HG02588 (cell line): ENCODE data around the gene GRIN2D.
"Not testable (repeated sequence)": the region's sequence is repeated elsewhere in the genome, so short reads cannot be mapped to it uniquely, and the experiment has no call there.

Experiments
- ATAC-seq: cut with Tn5 transposase; IDR thresholded peaks from one replicate; pipeline ENCODE4 v1.9.1; 2021; ENCODE audit warnings: mild to moderate bottlenecking, moderate library complexity; ENCODE audit not compliant: unreplicated experiment

The GRIN2D gene

DNA sequence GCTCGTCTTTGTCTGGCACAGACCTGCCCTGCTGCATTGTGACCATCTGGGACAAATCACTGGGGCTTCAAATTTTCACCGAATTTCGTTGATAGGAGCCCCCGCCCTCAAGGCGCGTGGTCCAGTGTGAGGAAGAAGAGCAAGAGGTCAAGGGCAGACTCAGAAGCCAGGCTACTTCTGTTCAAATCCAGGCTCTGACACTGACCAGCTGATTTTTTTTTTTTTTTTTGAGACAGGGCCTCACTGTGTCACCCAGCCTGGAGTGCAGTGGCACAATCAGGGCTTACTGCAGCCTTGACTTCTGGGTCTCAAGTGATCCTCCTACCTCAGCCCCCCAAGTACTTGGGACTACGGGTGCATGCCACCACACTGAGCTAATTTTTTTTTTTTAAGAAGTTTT lies 22.1 kb upstream of the GRIN2D start:
- no peak for ATAC-seq

DNA sequence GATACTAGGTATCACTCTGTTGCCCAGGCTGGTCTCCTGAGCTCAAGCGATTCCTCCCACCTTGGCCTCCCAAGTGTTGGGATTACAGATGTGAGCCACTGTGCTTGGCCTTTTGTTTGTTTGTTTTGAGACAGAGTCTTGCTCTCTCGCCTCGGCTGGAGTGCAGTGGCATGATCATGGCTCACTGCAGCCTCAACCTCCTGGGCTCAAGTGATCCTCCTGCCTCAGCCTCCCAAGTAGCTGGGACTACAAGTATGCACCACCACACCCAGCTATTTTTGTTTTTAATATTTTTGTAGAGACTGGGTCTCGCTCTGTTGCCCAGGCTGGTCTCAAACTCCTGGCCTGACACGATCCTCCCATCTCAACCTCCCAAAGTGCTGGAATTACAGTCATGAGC lies 21.7 kb upstream of the GRIN2D start:
- not testable (repeated sequence) for ATAC-seq

DNA sequence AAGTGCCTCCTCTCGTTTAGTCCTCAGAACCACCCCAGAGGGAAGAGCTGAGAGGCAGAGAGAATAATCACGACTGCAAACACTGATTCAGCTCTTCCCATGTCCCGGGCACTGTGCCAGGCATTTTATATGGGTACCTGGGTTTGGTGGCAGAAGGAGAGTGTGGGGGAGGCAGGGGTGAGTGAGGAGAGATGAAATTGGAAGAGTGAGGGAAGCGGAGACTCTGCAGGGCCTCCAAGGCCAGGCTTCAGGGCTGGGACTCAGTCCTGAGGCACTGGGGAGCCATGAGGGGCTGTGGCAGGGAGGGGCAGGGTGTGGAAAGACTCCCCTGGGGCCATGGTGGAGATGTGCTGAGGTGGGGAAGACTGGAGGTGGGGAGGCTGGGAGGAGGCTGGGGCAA lies 20.6 kb upstream of the GRIN2D start:
- ATAC-seq, result no peak

DNA sequence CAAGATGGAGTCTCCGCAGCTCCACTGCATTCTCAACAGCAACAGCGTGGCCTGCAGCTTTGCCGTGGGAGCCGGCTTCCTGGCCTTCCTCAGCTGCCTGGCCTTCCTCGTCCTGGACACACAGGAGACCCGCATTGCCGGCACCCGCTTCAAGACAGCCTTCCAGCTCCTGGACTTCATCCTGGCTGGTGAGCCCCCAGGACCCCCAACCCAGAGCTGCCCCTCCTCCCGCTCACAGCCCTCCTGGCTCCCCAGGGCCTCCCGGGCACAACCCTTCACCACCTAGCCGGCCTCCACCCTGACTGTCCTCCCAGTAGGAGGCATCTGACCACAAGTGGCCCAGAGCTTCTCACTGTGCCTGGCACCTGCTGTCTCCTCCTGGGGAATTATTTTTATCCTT lies 19.9 kb upstream of the GRIN2D start:
- ATAC-seq, result no peak

DNA sequence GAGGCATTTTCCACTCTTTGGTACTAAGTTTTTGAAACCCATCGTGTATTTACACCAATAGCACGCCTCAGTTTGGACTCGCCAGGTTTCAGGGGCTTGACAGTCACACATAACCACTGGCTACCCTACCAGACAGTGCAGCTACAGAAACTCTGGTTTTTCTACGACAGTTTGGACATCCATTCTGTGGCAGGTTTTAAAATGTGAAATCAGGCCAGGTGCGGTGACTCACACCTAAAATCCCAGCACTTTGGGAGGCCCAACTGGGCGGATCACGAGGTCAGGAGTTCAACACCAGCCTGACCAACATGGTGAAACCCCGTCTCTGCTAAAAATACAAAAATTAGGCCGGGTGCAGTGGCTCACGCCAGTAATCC lies 15.3 kb upstream of the GRIN2D start:
- ATAC-seq, result no peak

DNA sequence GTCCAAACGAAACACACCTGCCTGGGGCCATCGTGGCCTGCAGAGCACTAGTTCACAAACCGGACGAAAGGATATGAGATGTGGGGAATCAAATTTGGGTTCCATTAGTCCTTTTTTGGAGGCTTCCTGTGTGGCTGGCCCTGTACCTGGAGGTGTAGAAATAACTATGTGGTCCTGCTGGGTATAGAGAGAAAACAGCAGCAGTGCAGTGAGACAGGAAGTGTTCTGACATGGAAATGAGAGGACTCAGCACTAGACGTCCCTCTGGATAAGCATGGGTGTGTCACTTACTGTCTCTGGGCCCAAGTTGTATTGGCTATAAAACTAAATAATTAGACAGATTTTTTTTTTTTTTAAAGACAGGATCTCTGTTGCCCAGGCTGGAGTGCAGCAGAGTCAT lies 14.4 kb upstream of the GRIN2D start:
- no peak for ATAC-seq

DNA sequence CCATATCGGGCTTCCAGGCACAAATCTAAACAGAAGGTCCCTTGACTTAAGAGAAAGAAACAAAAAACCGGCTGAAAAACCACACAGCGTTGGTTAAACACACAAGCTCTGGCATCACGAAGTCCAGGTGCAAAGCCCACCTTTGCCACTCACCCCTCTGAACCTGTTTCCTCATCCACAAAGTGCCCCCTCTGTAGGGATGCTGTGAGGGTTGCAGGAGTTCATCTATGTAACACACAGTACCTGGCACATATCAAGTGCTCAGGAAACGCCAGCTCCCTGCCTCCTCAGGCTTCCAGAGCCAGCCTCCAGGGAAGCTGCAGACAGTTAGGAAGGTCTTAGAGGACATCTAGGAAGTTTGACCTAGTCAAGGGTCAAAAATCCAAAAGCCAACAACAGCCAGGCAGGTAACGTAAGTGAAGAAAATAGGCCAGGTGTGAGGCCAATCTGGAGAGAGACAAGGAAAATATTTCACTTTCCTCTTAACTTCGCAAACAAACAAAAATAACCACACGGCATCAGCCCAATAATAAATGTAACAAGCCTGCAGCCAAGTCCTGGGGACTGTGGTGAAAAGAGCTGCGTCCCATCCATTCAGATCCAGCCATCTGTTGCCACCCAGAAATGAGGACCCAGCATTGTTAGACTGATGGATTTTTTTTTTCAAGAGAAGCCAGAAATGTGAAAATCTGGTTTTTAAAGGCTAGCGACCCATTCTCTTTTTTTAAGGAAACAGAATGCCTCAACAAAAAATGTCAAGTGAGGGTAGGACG lies 12.1 kb upstream of the GRIN2D start:
- no peak for ATAC-seq

DNA sequence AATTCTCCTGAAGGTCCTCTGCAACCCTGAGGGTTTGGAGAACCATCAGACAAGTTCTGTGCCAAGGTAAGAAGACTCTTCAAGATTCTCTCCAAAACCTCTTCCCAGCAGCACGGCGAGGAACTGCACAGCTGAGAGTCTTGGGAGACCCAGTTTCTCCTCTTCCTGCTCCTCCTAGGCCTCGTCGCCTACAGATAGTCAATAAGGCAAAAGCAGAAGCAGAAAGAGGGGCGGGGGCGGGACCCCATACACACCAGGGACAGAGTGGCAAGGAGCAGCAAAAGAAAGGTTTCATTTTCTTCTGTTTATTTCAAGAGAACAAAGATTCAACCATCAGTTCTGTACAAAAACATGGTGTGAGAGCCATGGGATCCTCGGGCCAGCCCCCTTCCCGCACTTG lies 11.2 kb upstream of the GRIN2D start:
- ATAC-seq, result no peak

DNA sequence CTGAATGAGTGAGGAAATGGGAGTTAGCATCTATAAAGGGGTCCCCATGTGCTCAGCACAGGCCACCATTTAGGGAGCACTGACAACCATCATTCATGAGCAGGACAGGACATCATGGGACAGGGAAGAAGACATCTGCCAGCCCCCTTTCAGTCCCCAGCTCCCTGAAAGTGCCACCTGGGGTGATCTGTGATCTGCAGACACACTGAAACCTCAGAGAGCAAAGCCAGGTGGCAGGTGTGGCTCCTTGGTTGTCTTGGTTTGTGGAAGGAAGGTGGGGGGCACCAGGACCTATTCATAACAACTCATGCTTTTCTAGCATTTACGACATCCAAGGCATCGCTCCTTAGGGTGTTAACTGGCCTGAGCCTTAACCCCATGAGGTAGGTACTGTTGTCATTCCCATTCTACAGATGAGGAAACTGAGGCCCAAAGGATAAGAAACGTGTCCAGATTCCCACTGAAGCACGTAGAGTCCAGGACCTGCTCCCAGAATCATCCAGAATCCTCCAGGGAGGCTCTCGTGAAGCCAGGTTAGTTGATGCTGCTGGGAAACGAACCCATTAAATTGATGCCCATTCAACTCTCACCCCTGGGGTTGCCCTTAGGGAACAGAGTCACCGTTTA lies 7.9 kb upstream of the GRIN2D start:
- no peak for ATAC-seq

DNA sequence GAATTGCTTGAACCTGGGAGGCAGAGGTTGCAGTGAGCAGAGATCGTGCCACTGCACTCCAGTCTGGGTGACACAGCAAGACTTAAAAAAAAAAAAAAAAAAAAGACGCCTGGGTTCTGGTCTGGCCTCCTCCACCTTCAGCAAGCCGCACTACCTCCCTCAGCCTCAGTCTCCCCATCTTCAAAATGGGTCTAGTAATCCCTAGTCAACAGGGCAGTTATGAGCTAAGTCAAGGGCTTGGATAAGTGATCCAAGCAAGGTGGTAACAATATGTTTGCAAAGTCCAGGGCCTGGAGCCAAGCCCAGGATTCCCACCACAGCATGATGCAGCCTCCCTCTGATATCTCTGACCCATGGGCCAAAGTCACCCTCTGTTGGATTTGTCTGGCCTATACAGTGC lies 6.5 kb upstream of the GRIN2D start:
- ATAC-seq, result no peak

DNA sequence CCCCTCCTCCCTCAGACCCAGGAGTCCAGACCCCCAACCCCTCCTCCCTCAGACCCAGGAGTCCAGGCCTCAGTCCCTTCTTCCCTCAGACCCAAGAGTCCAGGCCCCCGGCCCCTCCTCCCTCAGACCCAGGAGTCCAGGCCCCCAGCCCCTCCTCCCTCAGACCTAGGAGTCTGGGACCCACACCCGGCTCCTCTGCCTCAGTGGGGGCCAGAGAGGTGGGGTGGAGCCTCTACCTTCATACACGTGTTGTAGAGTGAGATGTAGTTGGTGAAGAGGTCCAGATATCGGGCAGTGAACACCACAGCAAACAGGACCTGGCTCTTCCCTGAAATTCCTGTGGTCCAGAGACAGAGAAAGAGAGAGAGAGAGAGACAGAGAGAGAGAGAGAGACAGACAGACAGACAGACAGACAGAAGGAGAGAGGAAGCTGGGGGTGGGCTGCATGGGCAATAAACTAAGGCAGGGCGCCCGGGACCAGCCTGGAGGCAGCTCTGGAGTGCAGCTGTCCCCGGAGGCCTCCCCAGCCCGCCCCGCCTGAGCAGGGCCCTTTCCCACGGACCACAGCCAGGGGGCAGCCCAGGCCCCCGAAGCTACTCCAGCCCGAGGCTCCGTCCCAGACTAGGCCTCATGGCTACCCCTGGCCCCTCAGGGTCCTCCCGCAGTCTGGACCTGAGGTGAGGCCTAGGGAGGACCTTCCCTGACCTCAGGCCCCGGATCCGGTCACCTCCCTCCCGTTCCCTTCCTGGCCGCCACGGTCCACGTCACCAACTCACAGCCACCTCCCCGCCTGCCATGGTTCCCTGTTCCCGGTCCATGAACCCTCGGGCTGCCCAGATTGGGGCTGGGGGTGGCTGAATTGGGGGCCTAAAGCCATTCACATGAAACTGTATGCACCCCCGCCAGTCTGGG lies 3.0 kb upstream of the GRIN2D start:
- peak; percentile 45 for ATAC-seq

DNA sequence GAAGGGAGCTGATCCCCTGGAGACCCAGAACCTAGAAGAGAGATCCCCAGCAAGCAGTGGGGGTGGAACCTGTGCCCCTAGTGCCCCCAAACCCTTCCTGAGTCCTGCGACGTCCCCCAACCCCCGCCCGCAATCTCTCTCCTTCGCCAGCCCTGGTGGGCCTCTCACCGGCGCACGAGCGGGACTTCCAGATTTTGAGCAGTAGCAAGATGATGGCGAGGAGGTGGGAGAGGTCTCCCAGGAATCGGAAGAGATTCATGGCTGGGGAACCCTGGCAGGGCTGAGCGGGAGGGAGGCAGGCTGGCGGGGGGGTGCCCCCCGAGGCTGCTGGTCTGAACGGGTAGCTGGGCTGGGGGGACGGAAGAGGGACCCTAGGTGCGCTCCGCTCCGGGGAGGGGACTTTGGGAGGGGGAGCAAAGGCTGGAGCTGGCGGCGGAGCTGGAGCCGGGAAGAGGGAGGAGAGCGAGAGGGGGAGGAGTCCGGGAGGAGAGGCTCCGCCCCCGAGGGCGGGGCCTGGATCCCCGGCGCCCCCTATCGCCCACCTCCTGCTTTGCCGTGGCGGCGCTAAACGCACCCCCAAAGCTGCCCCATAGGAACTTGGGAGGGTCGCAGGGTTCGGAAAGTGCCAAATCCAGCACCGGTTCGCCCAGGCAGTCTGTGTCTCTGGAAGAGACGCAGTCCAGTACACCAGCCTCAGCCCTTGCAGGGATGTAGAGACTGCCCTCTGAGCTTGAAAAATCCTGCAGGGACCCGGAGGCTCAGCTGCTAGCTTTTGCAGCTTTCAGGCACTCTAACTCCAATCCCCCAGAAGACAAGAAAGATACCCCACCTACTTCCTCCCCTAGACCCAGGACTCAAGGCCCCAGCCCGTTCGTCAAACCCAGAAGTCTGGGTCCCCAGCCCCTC lies 2.1 kb upstream of the GRIN2D start, which contains the start of gene KDELR1:
Gene KDELR1 (minus strand): TSS at position 452 of the 906 bp plus-strand sequence. CDS start 193 bp downstream, at position 259.
- peak; percentile 64 for ATAC-seq

DNA sequence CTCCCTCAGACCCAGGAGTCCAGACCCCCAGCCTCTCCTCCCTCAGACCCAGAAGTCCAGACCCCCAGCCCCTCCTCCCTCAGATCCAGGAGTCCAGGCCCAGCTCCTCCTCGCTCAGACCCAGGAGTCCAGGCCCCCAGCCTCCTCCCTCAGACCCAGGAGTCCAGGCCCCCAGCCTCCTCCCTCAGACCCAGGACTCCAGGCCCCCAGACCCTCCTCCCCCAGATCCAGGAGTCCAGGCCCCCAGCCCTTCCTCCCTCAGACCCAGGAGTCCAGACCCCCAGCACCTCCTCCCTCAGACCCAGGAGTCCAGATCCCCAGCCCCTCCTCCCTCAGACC lies 1.5 kb upstream of the GRIN2D start:
- not testable (repeated sequence) for ATAC-seq

DNA sequence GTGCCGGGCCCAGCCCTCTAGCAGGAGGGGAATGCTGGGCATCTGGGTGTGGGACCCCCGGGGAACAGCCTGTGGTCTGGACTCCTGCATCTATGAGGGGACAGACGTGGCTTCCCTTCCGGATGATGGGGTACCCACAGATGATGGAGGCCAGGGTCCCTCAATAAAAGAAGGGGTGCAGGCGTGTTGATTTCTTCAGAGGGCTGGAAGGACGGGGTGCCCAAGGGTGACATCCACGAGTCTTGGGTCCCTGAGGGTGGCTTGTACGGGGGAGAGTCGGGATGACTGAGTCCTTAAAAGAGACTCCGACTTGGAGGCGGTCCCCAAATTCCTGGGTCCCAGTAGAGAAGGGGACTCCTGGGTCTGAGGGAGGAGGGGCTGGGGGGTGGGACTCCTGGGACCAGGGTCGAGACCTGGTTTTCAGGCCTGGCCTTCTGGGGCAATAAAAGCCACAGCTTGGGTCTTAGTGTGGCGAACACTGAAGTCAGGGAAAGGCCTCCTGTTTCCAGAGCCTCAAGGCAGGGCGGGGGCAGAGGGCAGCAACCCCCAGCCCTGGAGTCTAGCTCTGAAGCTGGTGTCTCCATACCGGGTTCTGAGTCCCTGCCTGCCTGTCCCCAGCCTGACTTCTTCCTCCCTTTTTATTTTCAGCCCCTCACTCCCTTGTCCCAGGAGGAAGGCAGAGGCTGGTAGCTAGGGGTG lies 459 bp upstream of the GRIN2D start:
- ATAC-seq, result no peak

DNA sequence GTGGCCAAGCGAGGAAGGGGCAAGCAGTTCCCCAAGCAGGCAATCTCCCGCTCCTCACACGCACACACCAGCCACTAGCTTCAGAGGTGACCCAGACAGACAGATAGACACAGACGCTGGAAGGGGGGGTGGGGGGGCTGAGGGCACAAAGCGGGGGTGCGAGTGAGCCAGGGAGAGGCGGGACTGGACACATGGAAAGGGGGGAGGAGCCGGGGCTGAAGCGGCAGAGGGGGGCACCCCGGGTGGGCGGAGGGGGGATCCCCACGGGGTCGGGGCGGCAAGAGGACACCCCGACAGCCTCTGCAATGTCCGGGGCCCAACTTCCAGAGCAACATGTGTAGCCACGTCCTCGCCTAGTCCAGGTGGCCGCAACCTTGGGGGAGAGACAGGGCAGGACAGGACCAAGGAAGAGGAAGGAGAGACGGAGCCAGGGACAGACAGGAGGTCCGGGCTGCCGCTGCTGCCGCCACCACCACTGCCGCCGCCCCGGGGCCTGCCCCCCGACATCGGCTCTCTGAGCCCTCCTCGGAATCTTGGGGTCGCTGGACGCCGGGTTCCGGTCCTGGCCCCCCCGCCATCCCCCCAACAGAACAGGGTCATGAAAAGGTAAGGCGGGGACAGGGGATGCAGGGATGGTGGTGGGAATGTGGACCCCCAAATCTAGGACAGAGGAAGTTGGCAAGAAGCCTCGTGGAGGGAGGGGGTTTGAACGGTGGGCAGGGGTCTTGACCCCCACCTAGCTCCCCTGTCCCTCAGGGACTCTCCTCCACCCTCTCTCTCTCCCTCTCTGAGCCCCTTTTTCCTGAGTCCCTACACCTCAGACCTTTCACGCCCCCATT lies 1.1 kb downstream of the GRIN2D start:
- no peak for ATAC-seq

DNA sequence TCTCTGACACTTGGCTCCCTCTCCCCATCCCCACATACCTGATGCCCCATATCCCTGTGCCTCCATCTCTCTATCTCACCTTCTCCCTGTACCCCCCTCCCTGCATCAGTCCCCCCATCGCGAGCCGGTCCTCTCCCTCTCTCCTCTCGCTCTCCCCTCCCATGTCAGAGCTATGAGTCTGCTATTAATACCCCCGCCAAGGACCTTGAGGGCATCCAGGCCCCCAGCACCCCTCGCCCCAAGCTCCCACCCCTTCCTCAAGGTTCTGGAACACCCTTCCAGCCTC lies 1.6 kb downstream of the GRIN2D start:
- no peak for ATAC-seq

DNA sequence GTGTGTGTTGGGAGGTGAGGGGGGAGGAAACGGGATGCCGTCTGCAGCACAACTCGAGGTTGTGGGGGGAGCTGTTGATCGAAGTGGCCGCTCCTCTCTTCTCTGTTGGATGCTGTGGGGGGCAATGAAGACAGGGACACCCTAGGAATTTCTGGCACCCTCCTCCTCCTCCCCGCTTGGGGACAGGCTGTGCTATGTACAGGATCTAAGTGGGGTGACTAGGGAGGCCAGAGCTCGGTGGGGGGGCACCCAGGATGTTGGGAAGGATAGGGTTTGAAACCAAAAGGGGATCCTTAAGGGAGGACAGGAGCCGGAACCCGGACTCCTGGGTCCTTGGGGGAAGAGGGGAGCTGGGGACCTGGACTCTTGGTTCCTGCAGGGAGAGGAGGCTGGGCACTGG lies 2.0 kb downstream of the GRIN2D start:
- ATAC-seq, result no peak

DNA sequence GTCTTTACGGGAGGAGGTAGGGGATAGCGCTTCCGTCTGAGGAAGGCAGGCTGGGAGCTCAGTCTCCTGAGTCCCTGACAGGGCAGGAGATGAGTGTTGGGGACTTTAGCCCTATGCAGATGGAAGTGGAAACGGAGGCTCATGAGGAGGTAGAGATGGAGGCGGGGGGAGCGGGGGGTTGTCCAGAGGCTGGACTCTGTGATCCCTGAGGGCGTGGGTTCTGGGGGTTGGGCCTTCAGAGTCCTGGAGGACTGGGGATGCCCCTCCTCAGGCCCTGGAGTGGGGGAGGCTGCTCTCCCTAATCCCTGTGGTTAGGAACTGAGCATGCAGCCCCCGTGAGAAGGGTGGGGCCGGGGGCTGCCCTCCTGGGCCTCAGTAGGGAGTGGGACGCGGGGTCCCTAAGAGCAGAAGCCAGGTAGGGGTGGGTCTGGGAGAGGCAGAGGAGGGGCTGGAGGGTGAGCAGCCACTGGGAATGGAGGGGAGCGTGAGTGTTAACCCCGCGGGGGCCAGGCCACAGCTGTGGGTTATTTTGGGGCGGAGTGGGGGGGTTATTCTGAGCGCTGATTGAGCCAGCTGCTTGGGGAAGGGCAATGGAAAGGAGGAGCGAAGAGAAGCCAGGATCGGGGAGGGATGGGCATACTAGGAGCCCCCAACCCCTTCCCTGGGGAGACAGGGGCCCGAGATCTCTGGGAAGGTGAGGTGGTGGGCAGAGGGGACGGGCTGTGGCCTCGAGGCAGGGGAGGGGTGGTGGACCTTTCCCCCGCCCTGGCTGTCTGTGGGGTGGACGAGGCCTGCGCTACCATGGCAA lies 2.8 kb downstream of the GRIN2D start:
- no peak for ATAC-seq

DNA sequence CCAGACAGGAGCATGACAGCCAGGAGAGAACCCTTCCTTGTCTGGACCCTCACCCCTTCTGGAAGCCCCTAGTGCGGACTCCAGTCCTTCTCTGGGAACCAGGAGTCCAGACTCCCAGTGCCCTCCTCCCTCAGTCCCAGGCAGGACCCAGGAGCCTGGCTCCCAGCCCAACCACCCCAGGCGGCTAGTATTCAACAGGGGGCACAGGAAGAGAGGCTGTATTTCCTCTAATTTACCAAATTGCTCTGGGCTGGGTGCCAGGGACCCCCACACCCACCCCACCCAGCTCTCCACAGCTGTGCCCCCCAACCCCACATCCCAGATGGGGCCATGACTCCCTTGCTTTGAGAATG lies 3.3 kb downstream of the GRIN2D start:
- no peak for ATAC-seq
